ENCODE measurements around the gene STAB1.

Gene STAB1

GRCh38 chr3:52563984-52564383 is 68.8 kb downstream of the STAB1 start:
- no peak for TF ChIP-seq CTCF (IDR thresholded peaks at IDR 0.05; ENCODE audit: low read depth, low read length, missing control alignments)
- H3K4me3 ChIP-seq (replicated peaks; ENCODE audit: low read depth, low read length) = no peak overlapping the region
- DNase-seq (ENCODE audit: extremely low read depth, low read depth) = no peak

GRCh38 chr3:52568069-52568468 is 72.9 kb downstream of the STAB1 start:
- H3K4me3 ChIP-seq (replicated peaks; ENCODE audit: low read depth, low read length) = no peak overlapping the region
- no peak for DNase-seq (ENCODE audit: extremely low read depth, low read depth)
- no peak for TF ChIP-seq CTCF (IDR thresholded peaks at IDR 0.05; ENCODE audit: low read depth, low read length, missing control alignments)

- no peak overlapping the region for H3K4me3 ChIP-seq (replicated peaks; ENCODE audit: low read depth, low read length)
- TF ChIP-seq CTCF (IDR thresholded peaks at IDR 0.05; ENCODE audit: low read depth, low read length, missing control alignments) = no peak
- DNase-seq (ENCODE audit: extremely low read depth, low read depth) = no peak
These were observed 74.9 kb downstream of the STAB1 start for GRCh38 chr3:52570076-52570475.

GRCh38 chr3:52572221-52572620 is 77.1 kb downstream of the STAB1 start:
- TF ChIP-seq CTCF (IDR thresholded peaks at IDR 0.05; ENCODE audit: low read depth, low read length, missing control alignments) = no peak
- no peak overlapping the region for H3K4me3 ChIP-seq (replicated peaks; ENCODE audit: low read depth, low read length)
- DNase-seq (ENCODE audit: extremely low read depth, low read depth) = no peak
